ENCODE results near the gene UBE2E2.

The UBE2E2 gene

DNA sequence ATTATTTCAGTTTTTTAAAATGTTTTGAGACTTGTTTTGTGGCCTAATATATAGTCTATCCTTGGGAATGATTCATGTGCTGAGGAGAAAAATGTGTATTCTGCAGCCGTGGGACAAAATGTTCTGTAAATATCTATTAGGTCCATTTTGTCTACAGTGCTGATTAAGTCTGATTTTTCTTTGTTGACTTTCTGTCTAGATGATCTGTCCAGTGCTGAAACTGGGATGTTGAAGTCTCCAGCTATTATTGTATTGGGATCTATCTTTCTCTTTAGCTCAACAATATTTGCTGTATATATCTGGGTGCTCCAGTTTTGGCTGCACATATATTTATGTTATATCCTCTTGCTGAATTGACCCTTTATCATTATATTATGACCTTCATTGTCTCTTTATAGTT lies 85.2 kb downstream of the UBE2E2 start:
- DNase-seq = no peak

DNA sequence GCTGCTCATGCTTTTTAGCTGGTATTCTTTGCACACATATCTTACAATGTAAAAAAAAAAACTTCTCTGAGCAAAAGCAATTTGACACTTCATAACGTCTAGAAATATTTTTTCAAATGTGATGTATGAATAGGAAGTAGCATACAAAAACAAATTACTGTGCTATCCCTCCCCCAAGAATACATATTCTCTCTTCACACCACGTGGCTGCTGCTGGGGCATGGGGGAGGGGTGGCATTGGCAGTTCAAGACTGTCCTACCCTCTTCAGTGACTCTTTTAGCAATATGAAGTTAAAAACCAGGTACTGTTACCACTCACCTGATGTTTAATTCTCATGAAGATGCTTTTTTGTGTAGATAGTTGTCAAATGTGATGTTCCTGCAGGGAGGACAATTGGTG lies 85.6 kb downstream of the UBE2E2 start:
- no peak for DNase-seq

DNA sequence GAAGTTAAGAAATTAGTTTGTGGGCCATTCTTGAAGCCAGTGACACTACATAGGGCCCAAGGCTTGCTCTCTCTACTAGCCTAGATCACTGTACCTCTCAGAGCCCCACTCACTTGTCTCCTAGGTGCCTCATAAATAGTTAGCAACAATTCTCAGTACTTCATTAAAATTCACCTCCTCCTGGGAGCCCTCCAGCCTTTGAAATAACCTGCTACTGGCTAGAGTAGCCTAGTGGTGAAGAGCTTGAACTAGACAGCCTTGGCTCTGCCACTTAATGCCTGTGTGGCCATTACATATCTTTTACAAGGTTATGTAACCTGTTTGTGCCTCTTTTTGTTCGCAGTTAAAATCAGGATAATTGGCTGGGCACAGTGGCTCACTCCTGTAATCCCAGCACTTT lies 89.3 kb downstream of the UBE2E2 start:
- DNase-seq = no peak

DNA sequence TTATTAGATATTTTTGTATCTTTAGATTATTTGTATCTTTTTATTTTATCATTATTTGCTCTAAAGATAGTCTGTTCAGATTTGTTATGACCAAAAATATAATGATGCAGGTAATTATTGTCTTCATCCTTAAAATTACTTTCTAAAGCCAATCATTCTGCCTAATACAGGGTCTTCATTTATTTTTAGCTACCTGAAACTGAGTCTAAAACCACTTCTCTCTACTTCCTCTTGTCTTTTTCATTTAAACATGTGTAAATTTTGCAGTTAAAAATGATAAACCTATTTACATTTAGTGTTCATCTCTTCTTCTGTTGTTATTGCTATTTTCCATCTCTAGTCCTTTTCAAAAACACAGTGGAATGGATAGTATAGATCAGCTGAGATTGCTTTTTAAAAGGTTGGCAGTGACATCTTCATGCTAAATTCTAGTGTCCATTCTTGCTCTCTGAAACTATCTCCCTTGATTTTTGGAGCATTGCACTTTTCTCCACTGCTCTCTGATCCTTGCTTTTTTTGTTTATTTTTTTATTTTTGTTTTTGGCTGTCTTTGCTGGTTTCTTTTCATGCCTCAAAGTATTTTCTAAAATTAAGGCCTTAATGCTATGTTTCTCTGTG lies 91.8 kb downstream of the UBE2E2 start:
- DNase-seq = no peak

GRCh38 chr3:23301819-23302218 lies 98.7 kb downstream of the UBE2E2 start:
- DNase-seq = no peak

DNA sequence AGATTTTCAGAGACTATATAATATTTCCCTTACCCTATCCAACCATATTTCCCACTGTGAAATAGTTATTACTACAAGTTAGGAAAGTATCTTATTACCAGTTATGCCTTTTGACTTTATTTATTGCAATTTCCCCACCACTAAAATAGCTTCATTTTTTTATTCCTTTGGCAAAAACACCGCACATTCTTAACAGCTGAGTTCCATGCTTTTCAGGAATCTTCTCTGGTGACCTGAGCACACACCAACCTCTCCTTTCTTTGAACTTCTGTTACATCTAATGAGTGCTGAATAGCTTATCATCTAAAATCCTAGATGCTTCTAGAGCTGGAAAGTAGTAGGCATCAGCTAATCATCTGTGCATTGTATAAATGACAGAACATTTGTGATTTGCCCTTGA lies 99.1 kb downstream of the UBE2E2 start:
- DNase-seq = no peak

- DNase-seq = no peak
These were observed 100.6 kb downstream of the UBE2E2 start for GRCh38 chr3:23303601-23304217.

DNA sequence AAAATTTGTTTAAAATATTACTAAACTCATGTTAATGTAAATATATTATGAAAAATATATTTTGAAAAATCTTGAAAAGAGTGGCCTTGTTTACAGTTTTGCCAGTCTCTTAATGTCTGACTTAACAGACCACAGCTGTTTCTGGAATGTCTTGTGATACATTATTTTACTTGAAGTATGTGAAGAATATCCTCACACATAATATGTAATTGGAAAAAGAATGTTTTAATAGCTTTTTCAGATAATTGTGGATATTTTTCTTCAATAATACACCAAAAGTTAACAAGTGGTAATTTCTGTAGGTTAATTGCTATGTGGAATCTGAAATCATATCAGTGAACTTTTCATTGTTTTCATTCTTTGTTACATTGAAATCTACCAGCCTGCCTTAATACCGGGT lies 101.3 kb downstream of the UBE2E2 start:
- DNase-seq = no peak

GRCh38 chr3:23308986-23309625 lies 106.0 kb downstream of the UBE2E2 start:
- no peak for DNase-seq

DNA sequence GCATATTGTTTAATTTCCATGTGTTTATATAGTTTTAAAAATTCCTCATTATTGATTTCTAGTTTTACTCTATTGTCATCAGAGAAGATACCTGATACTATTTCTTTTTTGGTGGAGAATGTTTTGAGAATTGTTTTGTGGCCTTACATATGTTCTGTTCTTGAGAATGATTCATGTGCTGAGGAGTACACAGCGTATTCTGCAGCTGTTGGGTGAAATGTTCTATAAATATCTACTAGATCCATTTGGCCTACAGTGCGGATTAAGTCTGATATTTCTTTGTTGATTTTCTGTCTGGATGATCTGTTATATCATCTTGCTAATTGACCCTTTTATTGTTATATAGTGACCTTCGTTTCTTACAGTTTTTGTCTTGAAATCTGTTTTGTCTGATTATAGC lies 109.7 kb downstream of the UBE2E2 start:
- no peak for DNase-seq

DNA sequence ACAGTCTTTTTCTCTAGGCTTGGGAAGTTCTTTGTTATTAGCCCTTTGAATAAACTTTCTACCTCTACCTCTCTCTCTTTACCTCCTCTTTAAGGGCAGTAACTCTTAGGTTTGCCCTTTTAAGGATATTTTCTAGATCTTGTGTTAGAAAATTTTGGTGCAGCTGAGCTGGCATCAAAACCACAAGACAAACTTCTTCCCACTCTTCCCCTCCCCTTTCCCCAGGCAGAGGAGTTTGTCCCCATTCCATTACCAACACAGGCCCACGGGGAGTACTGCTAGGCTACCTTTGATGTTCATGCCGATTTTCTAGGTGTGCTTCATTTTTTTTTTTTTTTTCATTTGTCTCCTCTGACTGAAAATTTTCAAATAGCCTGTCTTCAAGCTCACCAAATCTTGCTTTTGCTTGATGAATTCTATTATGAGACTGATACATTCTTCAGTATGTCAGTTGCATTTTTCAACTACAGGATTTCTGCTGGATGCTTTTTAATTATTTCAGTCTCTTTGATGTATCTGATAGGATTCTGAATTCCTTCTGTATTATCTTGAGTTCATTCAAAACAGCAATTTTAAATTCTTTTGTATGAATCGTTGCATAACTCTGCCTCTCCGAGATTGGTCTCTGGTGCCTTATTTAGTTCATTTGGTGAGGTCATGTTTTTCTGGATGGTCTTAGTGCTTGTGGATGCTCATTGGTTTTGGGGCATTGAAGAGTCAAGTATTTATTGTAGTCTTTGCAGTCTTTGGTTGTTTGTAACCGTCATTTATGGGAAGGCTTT lies 112.0 kb downstream of the UBE2E2 start:
- no peak for DNase-seq

GRCh38 chr3:23316924-23317323 lies 113.8 kb downstream of the UBE2E2 start:
- no peak for DNase-seq

- no peak for DNase-seq
These were observed 116.5 kb downstream of the UBE2E2 start for GRCh38 chr3:23319366-23320312.

GRCh38 chr3:23320586-23321570 lies 117.8 kb downstream of the UBE2E2 start:
- no peak for DNase-seq

- peak; percentile 62 for DNase-seq
These were observed 121.6 kb downstream of the UBE2E2 start for GRCh38 chr3:23324745-23325144.

GRCh38 chr3:23325466-23326065 lies 122.4 kb downstream of the UBE2E2 start:
- DNase-seq = no peak

- no peak for DNase-seq
These were observed 126.5 kb downstream of the UBE2E2 start for GRCh38 chr3:23329471-23330105.

- no peak for DNase-seq
These were observed 127.4 kb downstream of the UBE2E2 start for GRCh38 chr3:23330568-23330967.

DNA sequence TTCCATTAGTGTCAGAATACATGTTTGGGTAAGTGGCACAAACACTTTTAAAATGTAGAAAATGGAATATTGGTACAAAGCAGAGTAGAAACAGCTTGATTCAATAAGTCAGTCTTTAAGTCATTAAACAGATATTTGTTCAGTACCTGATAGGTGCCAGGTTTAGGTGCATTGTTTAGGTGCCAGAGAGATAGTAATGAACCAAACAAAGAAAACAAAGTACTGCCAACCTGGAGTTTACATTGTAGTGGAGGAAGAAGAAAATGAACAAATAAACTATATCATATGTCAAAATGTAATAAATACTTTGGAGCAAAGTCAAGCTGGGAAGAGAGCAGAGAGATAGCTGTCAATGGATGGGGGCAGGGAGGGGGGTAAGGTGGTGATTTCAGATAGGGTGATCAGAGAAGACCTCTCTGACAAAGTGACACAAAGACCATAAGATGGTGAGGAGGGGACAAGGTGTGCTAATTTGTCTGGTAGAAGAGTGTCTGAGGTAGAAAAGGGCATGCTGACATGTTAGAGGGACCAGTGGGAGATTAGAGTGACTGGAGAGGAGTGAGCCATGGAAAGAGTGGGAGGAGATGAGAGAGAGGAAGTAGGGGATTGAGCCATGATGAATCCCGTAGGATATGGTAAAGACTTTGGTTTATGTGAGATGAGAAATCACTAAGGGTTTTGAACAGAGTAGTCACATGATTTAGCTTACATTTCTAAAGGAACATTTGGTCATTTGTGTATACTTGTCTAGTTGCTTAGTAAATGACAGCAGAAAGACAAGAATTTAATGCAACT lies 128.2 kb downstream of the UBE2E2 start:
- no peak for DNase-seq

DNA sequence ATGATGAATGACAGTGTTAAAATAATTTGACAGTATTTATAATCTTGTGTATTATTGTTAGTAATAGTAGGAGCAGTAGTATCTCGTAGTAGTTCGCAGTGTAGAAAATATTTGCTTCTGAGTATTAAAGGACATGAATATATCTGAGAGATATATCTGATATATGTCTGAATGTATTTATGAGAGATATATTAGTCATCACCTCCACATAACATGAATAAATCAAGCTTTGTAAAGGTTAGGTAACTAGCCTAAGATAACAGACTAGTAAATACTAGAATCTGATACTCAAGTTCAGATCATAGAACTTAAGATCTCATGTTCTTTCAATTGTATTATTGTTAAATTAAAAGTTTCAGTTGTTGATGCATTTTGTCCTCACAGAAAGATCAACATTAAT lies 130.5 kb downstream of the UBE2E2 start:
- no peak for DNase-seq
